Ovary (tissue), 3 donors: ENCODE measurements around the gene LRFN2.

Experiments used
- EP300 ChIP-seq: sonication (generic); formaldehyde crosslinking; IDR thresholded peaks from one replicate; pipeline ENCODE4 v1.6.1; 2017; ENCODE audit warnings: antibody characterized with exemption
- POLR2A ChIP-seq: fragments of 450-650 bp; IDR thresholded peaks from one replicate; pipeline ENCODE4 v1.6.1; 2017; ENCODE audit warnings: antibody characterized with exemption, mild to moderate bottlenecking, moderate library complexity
- TF ChIP-seq, protein P1 (sequence below), 3 donors: fragments of 450-650 bp in 2 of 3; fragments of 200-600 bp in 1 of 3; IDR thresholded peaks; one replicate each; pipeline versions ENCODE4 v1.5.1 to v1.8.0; 2016 to 2022; ENCODE audit warnings: antibody characterized with exemption in 3 of 3, mild to moderate bottlenecking in 1 of 3
- donor health status: DM: no; HTN: no; CAD: no.

DNA sequence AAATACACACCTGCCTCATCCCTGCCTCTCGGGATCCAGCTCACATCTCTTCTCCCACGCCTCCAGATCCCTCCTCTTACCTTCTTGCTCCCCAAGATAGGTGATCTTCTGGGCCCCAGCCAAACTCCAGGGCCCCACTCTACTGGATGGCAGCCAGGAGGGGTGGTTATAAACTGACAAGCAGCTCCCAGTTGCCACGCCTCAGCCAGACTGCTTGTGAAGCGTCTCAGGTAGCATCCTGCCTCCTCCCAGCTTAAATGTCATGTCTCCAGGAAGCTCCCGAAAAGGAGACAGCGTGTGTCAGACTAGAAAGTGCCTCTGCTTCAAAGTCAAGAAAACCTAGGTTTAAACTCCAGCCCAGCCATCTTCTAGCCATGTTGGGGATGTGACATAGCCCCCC lies 114.1 kb downstream of the LRFN2 start:
- no peak for TF ChIP-seq EP300
- TF ChIP-seq, protein P1, sequence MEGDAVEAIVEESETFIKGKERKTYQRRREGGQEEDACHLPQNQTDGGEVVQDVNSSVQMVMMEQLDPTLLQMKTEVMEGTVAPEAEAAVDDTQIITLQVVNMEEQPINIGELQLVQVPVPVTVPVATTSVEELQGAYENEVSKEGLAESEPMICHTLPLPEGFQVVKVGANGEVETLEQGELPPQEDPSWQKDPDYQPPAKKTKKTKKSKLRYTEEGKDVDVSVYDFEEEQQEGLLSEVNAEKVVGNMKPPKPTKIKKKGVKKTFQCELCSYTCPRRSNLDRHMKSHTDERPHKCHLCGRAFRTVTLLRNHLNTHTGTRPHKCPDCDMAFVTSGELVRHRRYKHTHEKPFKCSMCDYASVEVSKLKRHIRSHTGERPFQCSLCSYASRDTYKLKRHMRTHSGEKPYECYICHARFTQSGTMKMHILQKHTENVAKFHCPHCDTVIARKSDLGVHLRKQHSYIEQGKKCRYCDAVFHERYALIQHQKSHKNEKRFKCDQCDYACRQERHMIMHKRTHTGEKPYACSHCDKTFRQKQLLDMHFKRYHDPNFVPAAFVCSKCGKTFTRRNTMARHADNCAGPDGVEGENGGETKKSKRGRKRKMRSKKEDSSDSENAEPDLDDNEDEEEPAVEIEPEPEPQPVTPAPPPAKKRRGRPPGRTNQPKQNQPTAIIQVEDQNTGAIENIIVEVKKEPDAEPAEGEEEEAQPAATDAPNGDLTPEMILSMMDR (IDR thresholded peaks at IDR 0.05) = no peak
- TF ChIP-seq POLR2A = no peak
